ENCODE data around the gene ST3GAL2. TPM values are rescaled to one million over a fixed set of nuclear protein-coding genes. Genes with fewer than 3 reads are reported as not detected.
A peak's percentile ranks its signal among the peaks of the same experiment; 100 is the strongest.

ST3GAL2 gene
- total and polyA plus RNA-seq, 9 of the 15 experiments (the other 6 are each of a cell fraction or from before 2014, with no cell fraction given) = 1.5 to 108 (median 34.3) TPM

DNA sequence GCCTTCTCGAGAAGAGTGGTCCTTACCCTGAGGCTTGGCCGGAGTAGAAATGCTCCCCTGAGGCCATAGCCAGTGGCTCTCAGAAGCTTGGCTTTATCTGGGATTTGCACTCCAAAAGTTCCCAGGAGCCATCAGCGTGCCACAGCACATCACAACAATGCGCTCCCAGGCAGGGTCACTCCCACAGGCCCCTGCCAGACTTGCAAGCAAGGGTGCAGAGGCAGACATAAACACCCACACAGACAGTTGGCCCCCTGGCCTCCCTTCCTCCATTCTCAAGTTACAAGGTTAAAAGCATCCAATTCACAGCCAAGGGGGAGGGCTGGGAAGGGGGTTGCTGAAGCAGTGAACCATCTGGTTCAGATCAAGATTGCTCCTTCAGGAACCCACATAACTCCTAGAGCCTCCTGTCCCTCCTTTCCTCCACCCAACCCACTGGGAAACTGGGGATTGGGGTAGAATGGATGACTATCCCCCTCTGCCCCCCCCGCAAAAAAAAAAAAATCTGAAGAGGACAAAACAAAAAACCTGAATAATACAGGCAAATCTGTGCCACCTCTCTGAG, 1.8 kb downstream of the ST3GAL2 start (continued):
- TF ChIP-seq, protein P1, sequence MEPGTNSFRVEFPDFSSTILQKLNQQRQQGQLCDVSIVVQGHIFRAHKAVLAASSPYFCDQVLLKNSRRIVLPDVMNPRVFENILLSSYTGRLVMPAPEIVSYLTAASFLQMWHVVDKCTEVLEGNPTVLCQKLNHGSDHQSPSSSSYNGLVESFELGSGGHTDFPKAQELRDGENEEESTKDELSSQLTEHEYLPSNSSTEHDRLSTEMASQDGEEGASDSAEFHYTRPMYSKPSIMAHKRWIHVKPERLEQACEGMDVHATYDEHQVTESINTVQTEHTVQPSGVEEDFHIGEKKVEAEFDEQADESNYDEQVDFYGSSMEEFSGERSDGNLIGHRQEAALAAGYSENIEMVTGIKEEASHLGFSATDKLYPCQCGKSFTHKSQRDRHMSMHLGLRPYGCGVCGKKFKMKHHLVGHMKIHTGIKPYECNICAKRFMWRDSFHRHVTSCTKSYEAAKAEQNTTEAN (CRISPR knock-in tag; IDR thresholded peaks at IDR 0.05) = no peak
- peak; percentile 60; the same call in 1 of the 2 replicates for TF ChIP-seq POLR2A (conservative IDR thresholded peaks at IDR 0.05)
- TF ChIP-seq ZNF24 (IDR thresholded peaks at IDR 0.05) = 0 out of 2 replicates have a peak, but pooled peaks have one; percentile 42
- TF ChIP-seq HEY1 (CRISPR knock-in tag; IDR thresholded peaks at IDR 0.05; ENCODE audit: borderline replicate concordance) = no peak
- TF ChIP-seq TAL1 (IDR thresholded peaks at IDR 0.05) = peak; percentile 45
- TF ChIP-seq NFIX (CRISPR knock-in tag; IDR thresholded peaks at IDR 0.05; ENCODE audit: low read depth) = no peak
- no peak for TF ChIP-seq FOSL1 (tag; conservative IDR thresholded peaks at IDR 0.05)
- no peak for TF ChIP-seq RHOXF2B (CRISPR knock-in tag; conservative IDR thresholded peaks at IDR 0.05)
- TF ChIP-seq ZNF384 (IDR thresholded peaks at IDR 0.05; ENCODE audit: low read depth, low read length) = peak; percentile 61; the same call in 1 of the 2 replicates
- TF ChIP-seq ZNF778 (CRISPR knock-in tag; IDR thresholded peaks at IDR 0.05) = no peak
- no peak for TF ChIP-seq NR2C2 (CRISPR knock-in tag; IDR thresholded peaks at IDR 0.05)
- peak; percentile 61; the same call in 1 of the 2 replicates for TF ChIP-seq NR2C2 (tag; IDR thresholded peaks at IDR 0.05)
- TF ChIP-seq CREB1 (IDR thresholded peaks at IDR 0.05) = peak; percentile 37; the same call in 1 of the 2 replicates
- TF ChIP-seq CREB1 (CRISPR knock-in tag; IDR thresholded peaks at IDR 0.05) = no peak
- no peak for TF ChIP-seq CHD1 (IDR thresholded peaks at IDR 0.05; ENCODE audit: low read length)
- TF ChIP-seq, protein P2, sequence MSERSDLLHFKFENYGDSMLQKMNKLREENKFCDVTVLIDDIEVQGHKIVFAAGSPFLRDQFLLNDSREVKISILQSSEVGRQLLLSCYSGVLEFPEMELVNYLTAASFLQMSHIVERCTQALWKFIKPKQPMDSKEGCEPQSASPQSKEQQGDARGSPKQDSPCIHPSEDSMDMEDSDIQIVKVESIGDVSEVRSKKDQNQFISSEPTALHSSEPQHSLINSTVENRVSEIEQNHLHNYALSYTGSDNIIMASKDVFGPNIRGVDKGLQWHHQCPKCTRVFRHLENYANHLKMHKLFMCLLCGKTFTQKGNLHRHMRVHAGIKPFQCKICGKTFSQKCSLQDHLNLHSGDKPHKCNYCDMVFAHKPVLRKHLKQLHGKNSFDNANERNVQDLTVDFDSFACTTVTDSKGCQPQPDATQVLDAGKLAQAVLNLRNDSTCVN (CRISPR knock-in tag; IDR thresholded peaks at IDR 0.05) = no peak
- TF ChIP-seq, protein P3, sequence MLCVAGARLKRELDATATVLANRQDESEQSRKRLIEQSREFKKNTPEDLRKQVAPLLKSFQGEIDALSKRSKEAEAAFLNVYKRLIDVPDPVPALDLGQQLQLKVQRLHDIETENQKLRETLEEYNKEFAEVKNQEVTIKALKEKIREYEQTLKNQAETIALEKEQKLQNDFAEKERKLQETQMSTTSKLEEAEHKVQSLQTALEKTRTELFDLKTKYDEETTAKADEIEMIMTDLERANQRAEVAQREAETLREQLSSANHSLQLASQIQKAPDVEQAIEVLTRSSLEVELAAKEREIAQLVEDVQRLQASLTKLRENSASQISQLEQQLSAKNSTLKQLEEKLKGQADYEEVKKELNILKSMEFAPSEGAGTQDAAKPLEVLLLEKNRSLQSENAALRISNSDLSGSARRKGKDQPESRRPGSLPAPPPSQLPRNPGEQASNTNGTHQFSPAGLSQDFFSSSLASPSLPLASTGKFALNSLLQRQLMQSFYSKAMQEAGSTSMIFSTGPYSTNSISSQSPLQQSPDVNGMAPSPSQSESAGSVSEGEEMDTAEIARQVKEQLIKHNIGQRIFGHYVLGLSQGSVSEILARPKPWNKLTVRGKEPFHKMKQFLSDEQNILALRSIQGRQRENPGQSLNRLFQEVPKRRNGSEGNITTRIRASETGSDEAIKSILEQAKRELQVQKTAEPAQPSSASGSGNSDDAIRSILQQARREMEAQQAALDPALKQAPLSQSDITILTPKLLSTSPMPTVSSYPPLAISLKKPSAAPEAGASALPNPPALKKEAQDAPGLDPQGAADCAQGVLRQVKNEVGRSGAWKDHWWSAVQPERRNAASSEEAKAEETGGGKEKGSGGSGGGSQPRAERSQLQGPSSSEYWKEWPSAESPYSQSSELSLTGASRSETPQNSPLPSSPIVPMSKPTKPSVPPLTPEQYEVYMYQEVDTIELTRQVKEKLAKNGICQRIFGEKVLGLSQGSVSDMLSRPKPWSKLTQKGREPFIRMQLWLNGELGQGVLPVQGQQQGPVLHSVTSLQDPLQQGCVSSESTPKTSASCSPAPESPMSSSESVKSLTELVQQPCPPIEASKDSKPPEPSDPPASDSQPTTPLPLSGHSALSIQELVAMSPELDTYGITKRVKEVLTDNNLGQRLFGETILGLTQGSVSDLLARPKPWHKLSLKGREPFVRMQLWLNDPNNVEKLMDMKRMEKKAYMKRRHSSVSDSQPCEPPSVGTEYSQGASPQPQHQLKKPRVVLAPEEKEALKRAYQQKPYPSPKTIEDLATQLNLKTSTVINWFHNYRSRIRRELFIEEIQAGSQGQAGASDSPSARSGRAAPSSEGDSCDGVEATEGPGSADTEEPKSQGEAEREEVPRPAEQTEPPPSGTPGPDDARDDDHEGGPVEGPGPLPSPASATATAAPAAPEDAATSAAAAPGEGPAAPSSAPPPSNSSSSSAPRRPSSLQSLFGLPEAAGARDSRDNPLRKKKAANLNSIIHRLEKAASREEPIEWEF (CRISPR knock-in tag; IDR thresholded peaks at IDR 0.05) = no peak
- TF ChIP-seq NR4A1 (CRISPR knock-in tag; IDR thresholded peaks at IDR 0.05) = no peak
- peak; percentile 58; the same call in 1 of the 2 replicates for TF ChIP-seq NR4A1 (tag; IDR thresholded peaks at IDR 0.05)
- peak in 1 of 2 experiments; percentile 39; a peak in 2 of 4 replicates for TF ChIP-seq TRIM24 (IDR thresholded peaks at IDR 0.05)
- TF ChIP-seq, protein P4, sequence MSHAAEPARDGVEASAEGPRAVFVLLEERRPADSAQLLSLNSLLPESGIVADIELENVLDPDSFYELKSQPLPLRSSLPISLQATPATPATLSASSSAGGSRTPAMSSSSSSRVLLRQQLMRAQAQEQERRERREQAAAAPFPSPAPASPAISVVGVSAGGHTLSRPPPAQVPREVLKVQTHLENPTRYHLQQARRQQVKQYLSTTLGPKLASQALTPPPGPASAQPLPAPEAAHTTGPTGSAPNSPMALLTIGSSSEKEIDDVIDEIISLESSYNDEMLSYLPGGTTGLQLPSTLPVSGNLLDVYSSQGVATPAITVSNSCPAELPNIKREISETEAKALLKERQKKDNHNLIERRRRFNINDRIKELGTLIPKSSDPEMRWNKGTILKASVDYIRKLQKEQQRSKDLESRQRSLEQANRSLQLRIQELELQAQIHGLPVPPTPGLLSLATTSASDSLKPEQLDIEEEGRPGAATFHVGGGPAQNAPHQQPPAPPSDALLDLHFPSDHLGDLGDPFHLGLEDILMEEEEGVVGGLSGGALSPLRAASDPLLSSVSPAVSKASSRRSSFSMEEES (CRISPR knock-in tag; IDR thresholded peaks at IDR 0.05) = no peak

All from K562 (cell line).